GM12875 (cell line): ENCODE results near the gene CAMK1D.

Experiments
- H3K4me3 ChIP-seq: one replicate; pipeline ENCODE4 v1.5.1; 2011; ENCODE audit warnings: low read depth, low read length, control low read depth
- TF ChIP-seq, protein P1 (sequence below): IDR thresholded peaks from 2 replicates; pipeline ENCODE4 v1.5.1; 2011; ENCODE audit warnings: low read depth, mild to moderate bottlenecking, control low read depth, inconsistent platforms, low read length, moderate library complexity, borderline replicate concordance; ENCODE audit not compliant: insufficient read depth

The CAMK1D gene

DNA sequence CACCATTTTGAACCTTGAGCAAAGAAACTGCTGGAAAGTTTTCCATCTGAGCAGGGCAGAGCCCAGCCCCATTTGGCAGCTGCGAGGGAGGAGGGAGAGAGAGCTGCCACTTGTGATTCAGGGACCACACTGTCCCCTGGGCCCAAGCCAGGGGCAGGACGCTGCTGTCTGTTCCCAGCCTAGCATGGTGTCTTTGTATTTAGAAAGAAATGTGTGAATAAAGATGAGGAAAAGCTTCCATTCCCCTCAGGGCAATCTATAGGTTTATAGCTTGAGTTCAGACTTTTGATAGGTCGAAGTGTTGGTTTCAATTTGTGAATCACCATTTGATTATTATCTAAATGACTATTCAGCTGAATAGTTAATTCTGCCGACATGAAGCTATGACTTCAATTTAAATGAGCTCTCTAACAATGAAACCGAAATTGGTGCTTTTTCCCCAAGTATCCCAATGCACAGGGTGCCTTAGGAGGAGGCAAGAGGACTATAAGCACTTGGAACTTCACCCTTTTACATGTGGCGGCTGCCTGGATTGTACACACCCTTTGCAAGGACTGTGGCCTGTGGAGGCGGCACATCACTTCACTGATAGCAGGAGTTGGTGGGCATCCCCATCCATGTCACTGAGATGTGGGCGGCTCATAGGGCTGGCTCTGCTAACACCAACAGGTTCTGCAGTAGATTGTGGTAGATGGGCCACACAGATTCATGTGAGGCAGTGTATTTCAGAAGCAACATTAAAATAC is 428.7 kb downstream of the CAMK1D start:
- TF ChIP-seq, protein P1, sequence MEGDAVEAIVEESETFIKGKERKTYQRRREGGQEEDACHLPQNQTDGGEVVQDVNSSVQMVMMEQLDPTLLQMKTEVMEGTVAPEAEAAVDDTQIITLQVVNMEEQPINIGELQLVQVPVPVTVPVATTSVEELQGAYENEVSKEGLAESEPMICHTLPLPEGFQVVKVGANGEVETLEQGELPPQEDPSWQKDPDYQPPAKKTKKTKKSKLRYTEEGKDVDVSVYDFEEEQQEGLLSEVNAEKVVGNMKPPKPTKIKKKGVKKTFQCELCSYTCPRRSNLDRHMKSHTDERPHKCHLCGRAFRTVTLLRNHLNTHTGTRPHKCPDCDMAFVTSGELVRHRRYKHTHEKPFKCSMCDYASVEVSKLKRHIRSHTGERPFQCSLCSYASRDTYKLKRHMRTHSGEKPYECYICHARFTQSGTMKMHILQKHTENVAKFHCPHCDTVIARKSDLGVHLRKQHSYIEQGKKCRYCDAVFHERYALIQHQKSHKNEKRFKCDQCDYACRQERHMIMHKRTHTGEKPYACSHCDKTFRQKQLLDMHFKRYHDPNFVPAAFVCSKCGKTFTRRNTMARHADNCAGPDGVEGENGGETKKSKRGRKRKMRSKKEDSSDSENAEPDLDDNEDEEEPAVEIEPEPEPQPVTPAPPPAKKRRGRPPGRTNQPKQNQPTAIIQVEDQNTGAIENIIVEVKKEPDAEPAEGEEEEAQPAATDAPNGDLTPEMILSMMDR: no peak
- no peak overlapping the region for H3K4me3 ChIP-seq

DNA sequence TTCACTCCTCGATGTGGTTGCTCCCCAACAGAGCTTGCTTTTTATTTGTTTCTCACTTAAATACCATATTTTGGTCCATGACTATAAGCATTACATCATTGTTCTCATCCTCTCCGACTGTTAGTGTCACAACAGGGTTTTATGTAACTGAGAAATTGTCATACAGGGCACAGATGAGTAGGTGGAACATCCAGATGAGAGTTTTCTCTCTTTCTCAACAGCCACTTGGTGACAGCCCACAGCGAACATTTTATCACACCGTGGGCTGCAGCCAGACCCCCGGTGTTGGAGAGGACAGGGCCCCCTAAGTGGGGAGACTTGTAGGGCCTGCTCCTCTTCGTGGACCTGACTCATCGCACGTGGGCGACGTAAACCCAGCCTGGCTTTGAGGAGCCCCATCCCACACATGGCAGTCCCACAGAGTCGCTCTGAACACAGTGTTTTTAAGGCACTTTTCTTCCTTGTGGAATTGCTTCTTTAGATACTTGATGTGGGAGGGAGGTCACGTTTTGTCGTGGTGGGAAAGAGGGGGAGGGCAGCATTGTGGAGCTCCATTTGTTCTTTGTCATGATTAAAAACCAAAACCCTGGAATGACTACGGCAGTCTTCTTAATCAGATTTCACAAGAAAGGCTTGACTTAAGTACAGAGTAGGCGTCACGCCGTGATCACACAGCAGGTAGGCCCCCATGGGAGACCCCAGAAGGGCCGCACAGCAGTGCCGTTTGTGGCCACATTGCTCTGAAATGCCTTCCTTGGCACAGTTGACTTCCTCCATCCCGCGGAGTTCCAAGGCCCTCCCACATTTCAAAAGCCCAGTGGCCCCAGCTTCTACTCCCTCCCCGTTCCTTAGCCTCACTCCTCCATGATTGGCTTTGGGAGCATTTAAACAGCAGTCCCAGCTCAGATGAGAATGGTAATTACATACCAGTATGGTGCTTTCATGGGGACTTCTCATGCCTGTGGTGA is 431.6 kb downstream of the CAMK1D start:
- TF ChIP-seq, protein P1: no peak
- no peak overlapping the region for H3K4me3 ChIP-seq

DNA sequence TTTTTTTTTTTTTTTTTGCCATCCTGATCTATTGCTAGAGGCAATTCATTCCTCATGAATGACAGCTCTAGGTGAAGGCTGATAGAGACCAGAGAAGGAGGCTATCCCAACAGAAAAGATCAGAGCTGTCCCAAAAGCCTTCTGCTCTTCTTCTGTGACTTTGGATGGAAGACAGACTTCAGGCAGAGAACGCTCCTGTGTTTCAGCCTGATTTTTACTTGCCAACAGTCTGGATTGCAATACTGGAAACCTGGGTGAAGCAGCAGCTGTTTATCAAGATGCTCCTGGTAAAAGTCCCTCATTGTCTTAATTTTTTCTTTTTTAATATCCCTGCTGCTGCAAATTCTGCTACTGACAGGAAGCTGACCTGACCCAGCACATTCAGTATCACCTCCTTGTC is 432.6 kb downstream of the CAMK1D start:
- TF ChIP-seq, protein P1: no peak
- H3K4me3 ChIP-seq: no peak overlapping the region

GRCh38 chr10:12782537-12782936 is 433.2 kb downstream of the CAMK1D start:
- no peak overlapping the region for H3K4me3 ChIP-seq
- TF ChIP-seq, protein P1: peak; percentile 79

DNA sequence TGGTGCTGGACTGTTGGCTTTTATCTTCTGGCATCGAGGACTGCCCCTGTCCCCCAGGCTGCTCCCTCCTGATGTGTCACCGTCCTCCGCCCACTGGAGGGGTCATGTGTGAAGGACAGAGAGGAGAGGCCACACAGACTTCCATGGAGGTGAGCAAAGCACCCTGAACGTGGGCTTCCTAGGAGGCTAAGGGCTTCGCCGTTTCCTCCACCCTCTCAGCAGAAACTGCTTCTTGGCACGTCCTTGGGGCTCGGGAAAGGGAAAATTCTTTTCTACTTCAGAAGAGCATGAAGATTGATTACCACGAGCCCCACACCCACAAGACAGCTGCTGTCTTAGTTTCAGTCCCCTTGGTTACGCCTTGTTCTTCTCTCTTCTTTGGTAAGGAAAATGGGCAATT is 433.9 kb downstream of the CAMK1D start:
- no peak overlapping the region for H3K4me3 ChIP-seq
- TF ChIP-seq, protein P1: no peak

DNA sequence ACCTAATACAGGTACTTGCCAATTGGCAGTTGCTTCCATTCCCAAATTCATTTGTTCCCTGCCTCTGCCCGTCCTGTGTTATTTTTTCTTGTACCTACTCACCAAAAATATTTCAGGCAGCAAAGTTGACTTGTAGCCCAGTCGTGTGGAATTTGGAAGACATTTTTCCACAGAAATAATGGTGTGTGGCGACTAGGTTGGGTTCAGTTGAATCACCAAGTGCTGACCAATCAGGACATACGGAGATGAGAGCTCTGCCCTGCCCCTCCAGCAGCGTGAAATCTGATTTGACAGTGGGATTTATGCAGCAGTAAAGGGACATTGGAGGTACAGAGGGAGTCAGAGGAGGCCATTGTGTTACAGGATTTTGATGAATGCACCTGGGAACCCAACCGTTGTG is 435.3 kb downstream of the CAMK1D start:
- H3K4me3 ChIP-seq: no peak overlapping the region
- TF ChIP-seq, protein P1: no peak
